Stimulated activated naive B cell treated with anti-CD40 and anti-IgM and Interleukin-4, amounts not matched to agents 10 μg/mL and 1 μg/mL and 100 μg/mL, for 72 hours (primary cell): Measurements from ENCODE around the gene SMAD3.

Source experiments
- ATAC-seq, 2 donors: fragments of 150-1000 bp; cut with Tn5 transposase; replicated peaks; 2 replicates each; pipeline ENCODE4 v1.10.0; 2021; ENCODE audit warnings: moderate library complexity in 1 of 2
- DNase-seq: peaks from one replicate; pipeline ENCODE4 v3.0.0; 2021
- H3K27ac Mint-ChIP-seq: one replicate; pipeline ENCODE4 v1.8.0; 2022; ENCODE audit warnings: mild to moderate bottlenecking, mixed read lengths
- H3K27me3 Mint-ChIP-seq, 2 donors: one replicate each; pipeline ENCODE4 v1.8.0; 2022; ENCODE audit warnings: mixed read lengths in 2 of 2
- H3K36me3 Mint-ChIP-seq, 2 donors: one replicate each; pipeline ENCODE4 v1.8.0; 2022; ENCODE audit warnings: mixed read lengths in 2 of 2, mild to moderate bottlenecking in 1 of 2
- H3K4me1 Mint-ChIP-seq, 2 donors: one replicate each; pipeline ENCODE4 v1.8.0; 2022; ENCODE audit warnings: mixed read lengths in 2 of 2, mild to moderate bottlenecking in 1 of 2
- H3K4me3 Mint-ChIP-seq, 2 donors: one replicate each; pipeline ENCODE4 v1.8.0; 2022; ENCODE audit warnings: mild to moderate bottlenecking in 2 of 2, mixed read lengths in 2 of 2, moderate library complexity in 1 of 2
- H3K9me3 Mint-ChIP-seq, 2 donors: one replicate each; pipeline ENCODE4 v1.8.0; 2022; ENCODE audit warnings: mixed read lengths in 2 of 2, mild to moderate bottlenecking in 1 of 2

The SMAD3 gene

DNA sequence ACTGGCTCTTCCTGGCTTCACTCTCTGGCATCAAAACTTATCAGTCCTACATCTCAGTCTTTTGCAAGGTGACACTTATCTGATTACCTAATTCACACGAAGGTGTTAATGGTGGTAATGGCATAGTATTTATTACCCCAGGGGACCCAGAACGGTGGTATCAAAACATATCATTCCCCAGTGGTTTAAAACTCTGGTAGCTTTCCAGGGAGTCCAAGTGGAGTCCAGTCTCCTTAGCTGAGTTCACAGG is 41.3 kb downstream of the SMAD3 start:
- Mint-ChIP-seq H3K4me3 (no peak overlapping the region), H3K27me3 (no peaks in the 10 kb centered on the region), H3K27ac (peak overlapping the region; percentile 88), H3K9me3 (peaks cover 3 to 5% of the 10 kb centered on the region in 2 donors), H3K4me1 (peaks cover 0 to 60% of the 10 kb centered on the region in 2 donors), H3K36me3 (peaks cover 19 to 33% of the 10 kb centered on the region in 2 donors)
- no peak for DNase-seq
- no peak for ATAC-seq

DNA sequence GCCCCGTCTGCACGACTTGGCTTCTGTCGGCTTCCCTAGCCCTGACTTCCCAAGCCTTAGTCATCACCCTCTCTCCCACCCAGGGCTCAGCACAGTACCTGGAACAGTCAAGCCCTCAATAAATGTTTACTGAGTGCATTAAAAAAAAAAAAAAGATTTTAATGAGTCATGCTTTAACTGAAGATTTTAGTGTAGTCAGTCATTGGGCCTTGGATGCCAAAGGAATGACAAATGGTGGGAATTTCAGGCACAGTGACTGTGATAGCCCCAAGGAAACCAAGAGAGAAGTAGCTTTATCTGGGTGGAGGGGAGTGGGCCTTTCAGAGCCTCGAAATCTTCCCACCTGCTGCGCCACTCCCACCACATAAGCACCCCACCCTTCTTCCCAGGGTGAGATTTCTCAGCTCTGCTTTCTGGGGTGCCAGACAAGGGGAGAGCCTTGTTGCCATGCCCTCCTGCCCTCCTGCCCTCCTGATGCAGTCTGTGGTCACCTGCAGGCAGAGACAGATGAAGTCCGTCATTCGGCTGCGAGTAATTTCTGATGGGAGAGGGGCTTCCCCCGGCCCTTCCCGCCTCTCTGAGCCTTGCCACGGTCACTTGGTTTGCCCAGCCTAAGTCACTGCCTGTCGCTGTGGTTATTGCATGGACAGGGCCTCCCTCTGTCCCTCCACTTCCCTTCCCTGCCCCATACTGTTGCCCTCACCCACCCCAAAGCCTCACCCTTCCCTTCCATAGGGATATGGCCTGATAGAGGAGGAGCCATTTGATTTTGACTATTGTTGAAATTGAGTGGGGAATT is 41.8 kb downstream of the SMAD3 start:
- ATAC-seq, result peak in 1 of 2 donors; percentile 8
- H3K27me3 Mint-ChIP-seq, result no peaks in the 10 kb centered on the region
- peaks cover 4 to 5% of the 10 kb centered on the region in 2 donors for H3K9me3 Mint-ChIP-seq

DNA sequence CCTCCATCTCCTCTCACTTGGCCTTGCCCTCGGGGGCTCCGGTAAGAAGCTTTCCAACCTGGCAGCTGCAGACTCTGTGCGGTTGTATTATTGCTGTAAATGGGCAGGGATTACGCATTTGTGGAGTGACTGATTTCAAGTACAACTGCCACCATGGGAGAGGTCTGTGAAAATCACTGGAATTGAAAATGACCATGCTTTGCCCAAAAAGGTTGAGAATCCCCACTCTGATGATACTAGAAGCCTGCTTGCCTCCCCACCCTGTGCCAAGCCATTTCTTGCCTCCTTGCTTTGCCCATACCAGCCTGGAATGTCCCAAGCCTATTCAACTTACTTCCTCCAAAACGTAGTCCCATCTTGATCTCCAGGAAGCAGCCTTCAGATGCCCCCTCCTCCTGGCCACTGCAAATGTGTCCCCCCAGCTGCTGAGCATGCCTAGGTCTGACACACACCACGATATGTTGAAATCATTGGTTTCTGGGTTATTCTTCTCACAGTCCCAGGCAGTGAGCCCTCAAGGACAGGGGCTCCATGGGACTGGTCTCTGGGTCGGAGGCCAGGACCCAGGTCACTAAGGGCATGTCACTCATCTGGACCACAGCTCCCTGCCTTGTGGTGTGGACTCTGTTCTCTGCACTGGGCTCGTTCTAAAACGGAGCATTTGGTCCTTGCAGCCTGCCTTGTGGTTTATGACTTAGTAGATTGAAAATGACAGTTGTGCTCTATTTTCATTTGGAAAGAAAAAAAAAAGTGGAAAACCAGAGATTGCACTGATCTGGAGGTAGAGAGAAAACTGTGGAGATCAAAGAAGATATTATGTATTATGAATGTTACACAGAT is 42.9 kb downstream of the SMAD3 start:
- H3K36me3 Mint-ChIP-seq, result peaks cover 22 to 38% of the 10 kb centered on the region in 2 donors
- peaks cover 9 to 61% of the 10 kb centered on the region in 2 donors for H3K4me1 Mint-ChIP-seq
- no peaks in the 10 kb centered on the region for H3K27me3 Mint-ChIP-seq
- peaks cover 4 to 5% of the 10 kb centered on the region in 2 donors for H3K9me3 Mint-ChIP-seq
- no peak for ATAC-seq
- H3K4me3 Mint-ChIP-seq, result peak overlapping the region in 1 of 2 donors; percentile 36
- peak overlapping the region; percentile 83 for H3K27ac Mint-ChIP-seq
- DNase-seq, result no peak

More for the DNA sequence above, 41.8 kb downstream of the SMAD3 start:
- H3K27ac Mint-ChIP-seq, result peak overlapping the region; percentile 88
- peaks cover 22 to 34% of the 10 kb centered on the region in 2 donors for H3K36me3 Mint-ChIP-seq
- H3K4me3 Mint-ChIP-seq, result peak overlapping the region; percentile 12 to 14
- H3K4me1 Mint-ChIP-seq, result peaks cover under 1 to 60% of the 10 kb centered on the region in 2 donors
- DNase-seq, result no peak

DNA sequence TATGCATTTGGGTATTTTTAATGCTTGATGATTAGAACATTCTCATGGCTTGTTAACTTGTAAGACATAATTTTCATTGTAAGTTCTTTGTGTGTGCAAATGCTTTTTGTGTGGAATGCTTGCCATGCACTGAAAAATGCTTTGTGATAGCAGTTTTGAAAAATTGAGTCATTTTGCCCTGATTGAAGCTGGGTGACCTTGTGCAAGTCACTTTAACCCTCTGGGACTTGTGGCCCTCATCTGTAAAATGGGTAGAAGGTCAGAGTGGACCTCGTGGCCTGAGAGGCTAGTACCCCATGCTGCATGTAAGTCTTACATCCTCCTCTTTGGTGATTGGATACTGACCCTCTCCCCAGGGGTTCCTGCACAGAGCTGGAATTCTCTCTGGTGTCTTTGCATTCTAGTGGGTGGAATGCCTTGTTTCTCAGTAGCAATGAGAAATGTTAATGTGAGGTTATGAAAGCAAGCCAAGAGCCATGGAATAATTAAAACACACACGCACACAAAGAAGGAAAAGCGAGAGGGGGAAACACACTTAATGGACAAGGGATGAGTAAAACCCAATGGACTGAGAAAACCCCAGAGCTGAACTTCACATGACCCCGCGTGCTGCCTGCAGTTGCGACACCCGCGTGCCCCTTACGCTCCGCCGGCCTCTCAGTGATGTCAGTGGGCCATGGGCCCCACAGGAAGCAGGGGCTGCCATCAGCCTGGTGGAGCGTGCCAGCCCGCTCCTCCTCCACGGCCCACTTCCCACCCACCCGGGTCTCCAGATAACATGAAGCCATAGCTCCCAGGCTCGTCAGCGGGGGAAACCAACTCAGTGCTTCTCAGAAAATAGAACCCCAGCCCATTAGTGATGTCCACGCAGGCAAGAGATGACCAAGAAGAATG is 44.0 kb downstream of the SMAD3 start:
- Mint-ChIP-seq H3K9me3 (peaks cover 4 to 5% of the 10 kb centered on the region in 2 donors), H3K36me3 (peaks cover 23 to 41% of the 10 kb centered on the region in 2 donors), H3K27ac (peak overlapping the region; percentile 97), H3K27me3 (no peaks in the 10 kb centered on the region), H3K4me1 (peaks cover 20 to 69% of the 10 kb centered on the region in 2 donors), H3K4me3 (peak overlapping the region; percentile 46 to 57)
- peak; percentile 91 to 93 for ATAC-seq
- peak; percentile 85 for DNase-seq

DNA sequence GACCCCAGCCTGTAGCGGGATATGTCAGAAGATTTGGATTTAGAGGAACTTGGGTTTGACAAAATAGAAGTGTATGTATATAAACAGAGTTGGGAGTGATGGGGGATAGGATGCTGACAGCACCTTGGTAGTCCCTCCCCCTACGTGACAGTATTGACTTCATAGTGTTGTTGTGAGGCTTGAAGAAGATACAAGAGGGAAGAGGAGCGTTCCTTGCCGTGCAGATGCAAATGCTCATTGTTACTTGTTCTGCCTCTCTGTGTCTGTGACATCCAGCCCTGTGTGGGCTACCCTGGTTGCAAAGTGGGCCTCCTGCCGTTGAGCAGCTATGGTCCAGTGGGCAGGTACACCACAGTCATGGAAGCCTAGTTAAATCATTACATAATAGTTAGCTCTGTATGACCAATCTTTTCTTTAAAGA is 45.0 kb downstream of the SMAD3 start:
- peak overlapping the region; percentile 97 for H3K27ac Mint-ChIP-seq
- DNase-seq (peak; percentile 49), ATAC-seq (peak; percentile 52 to 57)

DNA sequence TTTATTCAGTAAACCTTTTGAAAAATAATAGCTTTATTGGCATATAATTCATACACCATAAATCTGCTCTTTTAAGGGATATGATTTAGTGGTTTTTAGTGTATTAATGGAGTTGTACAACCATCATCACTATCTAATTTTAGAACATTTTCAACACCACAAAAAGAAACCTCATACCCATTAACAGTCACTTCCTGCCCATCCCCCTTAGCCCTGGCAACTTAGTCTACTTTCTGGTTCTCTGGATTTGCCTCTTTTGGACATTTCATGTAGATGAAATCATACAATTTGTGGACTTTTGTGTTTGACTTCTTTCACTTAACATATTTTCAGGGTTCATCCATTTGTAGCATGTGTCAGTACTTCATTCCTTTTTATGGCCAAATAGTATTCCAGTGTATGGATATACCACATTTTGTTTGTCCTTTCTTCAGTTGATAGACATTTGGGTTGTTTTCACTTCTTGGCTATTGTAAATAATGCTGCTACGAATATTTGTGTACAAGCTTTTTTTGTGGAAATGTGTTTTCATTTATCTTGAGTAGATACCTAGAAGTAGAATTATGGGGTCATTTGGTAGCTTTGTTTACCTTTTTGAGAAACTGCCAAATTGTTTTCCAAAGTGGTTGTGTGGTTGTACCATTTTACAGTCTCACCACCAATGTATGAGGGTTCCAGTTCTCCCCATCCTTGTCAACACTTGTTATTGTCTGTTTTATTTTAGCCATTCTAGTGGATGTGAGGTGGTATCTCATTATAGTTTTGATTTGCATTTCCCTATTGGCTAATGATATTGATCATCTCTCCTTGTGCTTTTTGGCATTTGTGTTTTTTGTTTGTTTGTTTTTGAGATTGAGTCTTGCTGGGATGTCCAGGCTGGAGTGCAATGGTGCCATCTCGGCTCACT is 45.8 kb downstream of the SMAD3 start:
- Mint-ChIP-seq H3K27me3 (no peaks in the 10 kb centered on the region), H3K4me3 (peak overlapping the region; percentile 30 to 36), H3K27ac (peak overlapping the region; percentile 97), H3K9me3 (peaks cover 4 to 5% of the 10 kb centered on the region in 2 donors), H3K36me3 (peaks cover 19 to 46% of the 10 kb centered on the region in 2 donors), H3K4me1 (peaks cover 38 to 72% of the 10 kb centered on the region in 2 donors)
- no peak for ATAC-seq
- no peak for DNase-seq

More for the DNA sequence above, 45.0 kb downstream of the SMAD3 start:
- H3K36me3 Mint-ChIP-seq, result peaks cover 23 to 49% of the 10 kb centered on the region in 2 donors
- peaks cover 30 to 70% of the 10 kb centered on the region in 2 donors for H3K4me1 Mint-ChIP-seq
- peaks cover 4 to 5% of the 10 kb centered on the region in 2 donors for H3K9me3 Mint-ChIP-seq
- no peaks in the 10 kb centered on the region for H3K27me3 Mint-ChIP-seq
- peak overlapping the region; percentile 46 to 57 for H3K4me3 Mint-ChIP-seq

DNA sequence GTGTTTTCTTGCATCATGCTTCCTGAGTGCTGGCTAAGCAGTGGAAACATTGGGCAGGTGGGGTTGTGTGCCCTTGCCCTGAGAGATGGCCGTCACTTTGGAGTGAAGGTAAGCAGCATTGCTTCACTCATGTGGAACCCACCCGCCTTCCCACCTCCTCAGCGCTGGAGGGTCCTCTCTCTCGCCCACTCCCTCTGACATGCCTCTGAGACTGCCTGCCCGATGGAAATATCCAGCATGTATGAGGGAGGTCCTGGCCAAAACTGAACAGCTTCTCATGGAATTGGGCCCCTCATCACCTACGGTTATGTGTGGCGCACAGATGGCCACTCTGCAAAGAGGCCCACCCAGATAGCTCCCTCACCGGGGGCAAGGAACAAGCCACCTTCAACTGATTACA is 48.6 kb downstream of the SMAD3 start:
- ATAC-seq, result no peak
- Mint-ChIP-seq H3K27ac (peak overlapping the region; percentile 80), H3K9me3 (peaks cover 4 to 5% of the 10 kb centered on the region in 2 donors), H3K27me3 (no peaks in the 10 kb centered on the region), H3K4me3 (no peak overlapping the region), H3K36me3 (peaks cover 22 to 36% of the 10 kb centered on the region in 2 donors), H3K4me1 (peaks cover 66 to 75% of the 10 kb centered on the region in 2 donors)
- DNase-seq, result no peak

DNA sequence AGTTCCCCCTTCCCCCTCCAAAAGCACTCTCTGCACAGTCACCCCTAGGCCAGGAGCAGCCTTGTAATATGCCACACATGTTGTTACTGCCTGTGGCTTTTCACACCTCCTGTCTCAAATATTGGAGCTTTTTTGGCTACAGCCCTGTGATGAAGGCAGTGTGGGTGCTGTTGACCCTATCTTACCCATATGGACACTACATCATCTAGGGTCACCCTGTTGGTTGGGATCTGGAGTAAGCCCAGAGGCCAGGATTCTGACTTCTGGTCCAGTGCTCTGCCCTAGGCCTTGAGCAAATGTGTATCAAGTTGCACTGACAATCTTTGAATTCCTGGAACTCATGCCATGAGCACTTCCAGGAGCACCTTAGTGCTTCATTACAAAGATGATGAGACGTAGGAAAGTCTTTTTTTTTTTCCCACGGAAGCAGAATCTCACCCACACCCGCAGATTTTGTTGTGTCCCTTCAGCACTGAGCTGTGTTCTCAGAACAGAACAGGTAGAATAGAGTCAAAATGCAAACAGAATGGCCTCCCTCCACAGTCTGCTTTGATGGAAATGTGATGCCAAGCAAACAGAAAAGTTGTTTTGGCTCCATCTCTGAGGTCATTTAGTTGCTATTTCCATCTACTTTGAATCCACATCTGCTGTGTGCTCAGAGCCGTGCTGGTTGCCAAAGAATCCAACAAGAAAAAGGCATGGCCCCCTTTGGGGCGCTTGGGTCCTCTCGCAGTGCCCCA is 49.6 kb downstream of the SMAD3 start:
- H3K4me3 Mint-ChIP-seq, result peak overlapping the region in 1 of 2 donors; percentile 10
- DNase-seq (no peak), ATAC-seq (no peak)
- H3K27ac Mint-ChIP-seq, result peak overlapping the region; percentile 76
- H3K27me3 Mint-ChIP-seq, result no peaks in the 10 kb centered on the region
- H3K4me1 Mint-ChIP-seq, result peaks cover 72 to 76% of the 10 kb centered on the region in 2 donors
- peaks cover 4 to 5% of the 10 kb centered on the region in 2 donors for H3K9me3 Mint-ChIP-seq
- H3K36me3 Mint-ChIP-seq, result peaks cover 21 to 36% of the 10 kb centered on the region in 2 donors

DNA sequence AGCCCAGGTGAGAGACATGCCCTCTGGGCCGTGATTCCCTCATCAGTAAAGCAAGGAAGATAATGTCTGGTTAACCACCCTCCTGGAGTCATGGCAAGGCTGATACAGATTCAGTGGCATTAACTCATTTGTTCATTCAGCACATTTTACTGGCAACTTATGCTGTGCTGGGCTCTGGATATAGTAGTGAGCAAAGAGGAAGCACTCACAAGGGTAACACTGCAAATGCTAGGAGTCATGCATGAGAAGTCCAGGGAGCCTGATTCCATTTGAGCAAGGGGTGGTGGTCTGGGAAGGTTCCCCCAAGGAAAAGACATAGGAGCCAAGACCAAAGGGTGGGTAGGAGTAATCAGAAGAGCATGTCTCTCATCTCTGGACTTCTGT is 50.2 kb downstream of the SMAD3 start:
- Mint-ChIP-seq H3K27me3 (no peaks in the 10 kb centered on the region), H3K27ac (peak overlapping the region; percentile 76), H3K4me1 (peaks cover 71 to 82% of the 10 kb centered on the region in 2 donors), H3K9me3 (peaks cover 4 to 5% of the 10 kb centered on the region in 2 donors), H3K36me3 (peaks cover 21 to 38% of the 10 kb centered on the region in 2 donors), H3K4me3 (peak overlapping the region; percentile 10 to 26)
- no peak for DNase-seq
- ATAC-seq, result peak; percentile 56 to 58

DNA sequence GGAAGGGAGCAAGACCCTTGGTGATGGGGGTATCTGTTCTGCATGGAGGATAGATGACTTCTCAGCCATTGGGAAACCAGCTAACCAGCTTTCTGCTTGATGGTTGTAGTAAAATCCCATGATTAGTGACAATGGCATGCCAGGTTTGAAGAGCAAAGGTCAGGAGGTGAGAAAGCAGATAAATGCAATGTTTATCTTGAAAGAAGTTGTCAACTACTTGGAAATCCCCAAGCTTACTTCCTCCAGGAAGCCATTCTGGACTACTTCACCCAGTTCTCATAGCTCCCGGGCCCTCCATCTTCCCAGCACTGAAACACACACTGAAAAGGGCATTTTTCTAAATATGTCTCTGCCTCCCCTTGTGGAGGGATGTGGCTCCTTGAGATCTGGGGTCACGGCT is 51.3 kb downstream of the SMAD3 start:
- DNase-seq (no peak), ATAC-seq (peak; percentile 13)
- H3K9me3 Mint-ChIP-seq, result peaks cover 0 to under 1% of the 10 kb centered on the region in 2 donors
- peak overlapping the region; percentile 31 to 47 for H3K4me3 Mint-ChIP-seq
- H3K27me3 Mint-ChIP-seq, result no peaks in the 10 kb centered on the region
- peaks cover 73 to 93% of the 10 kb centered on the region in 2 donors for H3K4me1 Mint-ChIP-seq
- peaks cover 14 to 28% of the 10 kb centered on the region in 2 donors for H3K36me3 Mint-ChIP-seq
- H3K27ac Mint-ChIP-seq, result peak overlapping the region; percentile 93

DNA sequence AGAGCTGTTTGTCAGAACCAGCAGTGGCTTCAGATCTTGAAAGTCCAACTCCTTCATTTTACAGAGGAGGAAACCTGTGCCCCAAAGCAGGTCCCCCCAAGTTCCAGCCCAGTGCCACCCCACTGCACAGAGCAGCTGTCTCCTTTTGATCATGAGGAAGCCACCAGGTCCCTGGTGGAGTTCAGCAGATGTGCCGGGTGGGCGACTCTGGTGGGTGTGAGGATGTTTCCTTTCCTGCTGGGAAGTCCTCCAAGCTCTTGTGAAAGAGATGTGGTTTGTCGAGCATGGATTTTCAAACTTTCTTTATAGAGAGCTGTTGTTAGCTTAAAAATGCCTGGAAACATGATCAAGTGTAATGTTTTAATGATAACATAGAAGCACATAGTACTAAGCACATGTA is 52.0 kb downstream of the SMAD3 start:
- Mint-ChIP-seq H3K27ac (peak overlapping the region; percentile 93), H3K4me1 (peaks cover 78 to 98% of the 10 kb centered on the region in 2 donors), H3K36me3 (peaks cover 12 to 27% of the 10 kb centered on the region in 2 donors), H3K27me3 (no peaks in the 10 kb centered on the region), H3K4me3 (peak overlapping the region; percentile 31 to 47), H3K9me3 (no peaks in the 10 kb centered on the region)
- no peak for ATAC-seq
- no peak for DNase-seq

DNA sequence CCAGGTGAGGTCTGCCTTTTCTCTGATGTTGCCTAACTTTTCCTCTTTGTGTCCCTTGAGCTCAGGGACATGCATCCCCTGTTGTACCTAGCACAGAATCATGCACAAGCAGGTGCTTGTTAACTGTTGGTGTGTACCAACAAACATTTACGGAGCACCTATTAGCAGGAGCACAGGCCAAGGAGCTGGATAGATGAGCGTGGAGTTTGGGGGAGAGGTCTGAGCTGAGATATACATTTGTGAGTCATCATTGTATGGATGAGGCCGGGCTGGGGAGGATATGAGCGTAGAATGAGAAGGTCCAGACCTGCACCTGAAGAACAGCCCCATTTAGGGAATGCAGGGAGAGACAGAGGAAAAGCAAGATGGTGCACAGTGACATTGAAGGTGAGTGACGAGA is 53.4 kb downstream of the SMAD3 start:
- ATAC-seq (no peak), DNase-seq (no peak)
- H3K27ac Mint-ChIP-seq, result peak overlapping the region; percentile 83
- peak overlapping the region in 1 of 2 donors; percentile 2 for H3K4me3 Mint-ChIP-seq
- H3K27me3 Mint-ChIP-seq, result no peaks in the 10 kb centered on the region
- no peaks in the 10 kb centered on the region for H3K9me3 Mint-ChIP-seq
- H3K4me1 Mint-ChIP-seq, result peaks cover 75 to 91% of the 10 kb centered on the region in 2 donors
- peaks cover 11 to 24% of the 10 kb centered on the region in 2 donors for H3K36me3 Mint-ChIP-seq
